Measurements from ENCODE around the gene BCL2L13.

DNA sequence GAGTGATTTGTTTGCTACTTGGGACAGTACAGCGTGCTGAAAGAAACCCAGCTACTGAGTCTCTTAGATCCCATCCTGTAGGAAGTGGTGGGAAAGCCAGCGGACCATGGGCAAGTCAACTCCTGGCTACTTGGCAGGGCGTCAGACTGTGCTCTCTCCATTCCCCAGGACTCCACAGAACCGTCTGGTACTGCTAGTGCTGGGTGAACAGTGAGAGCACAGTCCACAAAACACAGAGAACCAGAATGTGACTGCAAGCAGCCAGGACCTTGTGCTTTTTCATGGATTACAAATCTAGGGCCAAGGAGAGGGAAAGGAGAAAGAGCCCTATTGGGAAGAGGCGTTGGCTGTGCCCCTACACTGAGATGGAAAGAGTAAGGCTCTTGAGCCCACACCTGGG is 125.5 kb downstream of the BCL2L13 start:
- TF ChIP-seq, protein P1, sequence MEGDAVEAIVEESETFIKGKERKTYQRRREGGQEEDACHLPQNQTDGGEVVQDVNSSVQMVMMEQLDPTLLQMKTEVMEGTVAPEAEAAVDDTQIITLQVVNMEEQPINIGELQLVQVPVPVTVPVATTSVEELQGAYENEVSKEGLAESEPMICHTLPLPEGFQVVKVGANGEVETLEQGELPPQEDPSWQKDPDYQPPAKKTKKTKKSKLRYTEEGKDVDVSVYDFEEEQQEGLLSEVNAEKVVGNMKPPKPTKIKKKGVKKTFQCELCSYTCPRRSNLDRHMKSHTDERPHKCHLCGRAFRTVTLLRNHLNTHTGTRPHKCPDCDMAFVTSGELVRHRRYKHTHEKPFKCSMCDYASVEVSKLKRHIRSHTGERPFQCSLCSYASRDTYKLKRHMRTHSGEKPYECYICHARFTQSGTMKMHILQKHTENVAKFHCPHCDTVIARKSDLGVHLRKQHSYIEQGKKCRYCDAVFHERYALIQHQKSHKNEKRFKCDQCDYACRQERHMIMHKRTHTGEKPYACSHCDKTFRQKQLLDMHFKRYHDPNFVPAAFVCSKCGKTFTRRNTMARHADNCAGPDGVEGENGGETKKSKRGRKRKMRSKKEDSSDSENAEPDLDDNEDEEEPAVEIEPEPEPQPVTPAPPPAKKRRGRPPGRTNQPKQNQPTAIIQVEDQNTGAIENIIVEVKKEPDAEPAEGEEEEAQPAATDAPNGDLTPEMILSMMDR (IDR thresholded peaks at IDR 0.05; ENCODE audit: insufficient read depth, low read length) = no peak
- TF ChIP-seq POLR2AphosphoS5 (IDR thresholded peaks at IDR 0.05; ENCODE audit: low read depth) (no peak), GABPA (IDR thresholded peaks at IDR 0.05; ENCODE audit: low read depth) (no peak), SPI1 (IDR thresholded peaks at IDR 0.05; ENCODE audit: borderline replicate concordance, low read depth) (no peak)
- TF ChIP-seq, protein P2, sequence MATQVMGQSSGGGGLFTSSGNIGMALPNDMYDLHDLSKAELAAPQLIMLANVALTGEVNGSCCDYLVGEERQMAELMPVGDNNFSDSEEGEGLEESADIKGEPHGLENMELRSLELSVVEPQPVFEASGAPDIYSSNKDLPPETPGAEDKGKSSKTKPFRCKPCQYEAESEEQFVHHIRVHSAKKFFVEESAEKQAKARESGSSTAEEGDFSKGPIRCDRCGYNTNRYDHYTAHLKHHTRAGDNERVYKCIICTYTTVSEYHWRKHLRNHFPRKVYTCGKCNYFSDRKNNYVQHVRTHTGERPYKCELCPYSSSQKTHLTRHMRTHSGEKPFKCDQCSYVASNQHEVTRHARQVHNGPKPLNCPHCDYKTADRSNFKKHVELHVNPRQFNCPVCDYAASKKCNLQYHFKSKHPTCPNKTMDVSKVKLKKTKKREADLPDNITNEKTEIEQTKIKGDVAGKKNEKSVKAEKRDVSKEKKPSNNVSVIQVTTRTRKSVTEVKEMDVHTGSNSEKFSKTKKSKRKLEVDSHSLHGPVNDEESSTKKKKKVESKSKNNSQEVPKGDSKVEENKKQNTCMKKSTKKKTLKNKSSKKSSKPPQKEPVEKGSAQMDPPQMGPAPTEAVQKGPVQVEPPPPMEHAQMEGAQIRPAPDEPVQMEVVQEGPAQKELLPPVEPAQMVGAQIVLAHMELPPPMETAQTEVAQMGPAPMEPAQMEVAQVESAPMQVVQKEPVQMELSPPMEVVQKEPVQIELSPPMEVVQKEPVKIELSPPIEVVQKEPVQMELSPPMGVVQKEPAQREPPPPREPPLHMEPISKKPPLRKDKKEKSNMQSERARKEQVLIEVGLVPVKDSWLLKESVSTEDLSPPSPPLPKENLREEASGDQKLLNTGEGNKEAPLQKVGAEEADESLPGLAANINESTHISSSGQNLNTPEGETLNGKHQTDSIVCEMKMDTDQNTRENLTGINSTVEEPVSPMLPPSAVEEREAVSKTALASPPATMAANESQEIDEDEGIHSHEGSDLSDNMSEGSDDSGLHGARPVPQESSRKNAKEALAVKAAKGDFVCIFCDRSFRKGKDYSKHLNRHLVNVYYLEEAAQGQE (IDR thresholded peaks at IDR 0.05; ENCODE audit: insufficient replicate concordance, low read depth) = no peak
